NCI-H2196 treated with DMSO at 0.1 percent for 48 hours (cell line): Measurements from ENCODE around the gene ZFP64.

Experiments
- DNase-seq: peaks from one replicate; lab custom pipeline; 2025; ENCODE audit not compliant: unreplicated experiment; lab: John Stamatoyannopoulos, UW

ZFP64 gene

GRCh38 chr20:52110456-52110855 is 81.1 kb downstream of the ZFP64 start:
- no peak for DNase-seq

GRCh38 chr20:52105442-52106422 is 85.8 kb downstream of the ZFP64 start:
- no peak for DNase-seq

GRCh38 chr20:52104546-52105441 is 86.8 kb downstream of the ZFP64 start:
- DNase-seq: no peak

GRCh38 chr20:52103913-52104545 is 87.5 kb downstream of the ZFP64 start:
- DNase-seq: no peak

GRCh38 chr20:52103335-52103912 is 88.2 kb downstream of the ZFP64 start:
- no peak for DNase-seq

GRCh38 chr20:52102559-52102958 is 89.0 kb downstream of the ZFP64 start:
- no peak for DNase-seq

GRCh38 chr20:52102126-52102525 is 89.5 kb downstream of the ZFP64 start:
- DNase-seq: no peak
